WTC11 (cell line): ENCODE data around the gene SYNDIG1. TPM values are rescaled to one million over a fixed set of nuclear protein-coding genes. Genes with fewer than 3 reads are reported as not detected.

Experiments used
- ATAC-seq: fragments of 200-7000 bp; cut with Tn5 transposase; 2 replicates; pipeline ENCODE4 v1.10.0; 2021; ENCODE audit warnings: mild to moderate bottlenecking, moderate library complexity
- CTCF ChIA-PET: fragments of 300-600 bp; sonication (Branson Sonifier 250); formaldehyde crosslinking; loops from one replicate; lab custom pipeline; 2021; ENCODE audit warnings: antibody characterized with exemption; lab: Charles Lee
- POLR2A ChIA-PET: fragments of 350-600 bp; sonication (Branson Sonifier 250); formaldehyde crosslinking; loops from one replicate; lab custom pipeline; 2021; ENCODE audit warnings: antibody characterized with exemption; lab: Charles Lee
- DNase-seq: peaks from one replicate; pipeline ENCODE4 v3.0.0; 2021; ENCODE audit warnings: low spot score
- H3K27ac Mint-ChIP-seq: 2 replicates; pipeline ENCODE4 v1.8.0; 2021; ENCODE audit warnings: mixed read lengths
- H3K27me3 Mint-ChIP-seq: 2 replicates; pipeline ENCODE4 v1.8.0; 2021; ENCODE audit warnings: low read depth, mild to moderate bottlenecking, moderate library complexity, mixed read lengths
- H3K36me3 Mint-ChIP-seq: 2 replicates; pipeline ENCODE4 v1.8.0; 2021; ENCODE audit warnings: mixed read lengths
- H3K4me1 Mint-ChIP-seq: 2 replicates; pipeline ENCODE4 v1.8.0; 2022; ENCODE audit warnings: mixed read lengths
- H3K4me3 Mint-ChIP-seq: 2 replicates; pipeline ENCODE4 v1.8.0; 2021; ENCODE audit warnings: mild to moderate bottlenecking, moderate library complexity, mixed read lengths
- H3K9me3 Mint-ChIP-seq: 2 replicates; pipeline ENCODE4 v1.8.0; 2021; ENCODE audit warnings: mixed read lengths
- ARID4B ChIP-seq: sonication (generic); formaldehyde crosslinking; IDR thresholded peaks from 2 replicates; pipeline ENCODE4 v1.8.0; 2023; ENCODE audit warnings: missing genetic modification reagents, mild to moderate bottlenecking, borderline replicate concordance
- ATF2 ChIP-seq: sonication (generic); formaldehyde crosslinking; IDR thresholded peaks from 2 replicates; pipeline ENCODE4 v1.8.1; 2022; ENCODE audit warnings: low read depth, missing genetic modification reagents, borderline replicate concordance
- CREM ChIP-seq: sonication (generic); formaldehyde crosslinking; IDR thresholded peaks from 2 replicates; pipeline ENCODE4 v1.8.1; 2022; ENCODE audit warnings: mild to moderate bottlenecking, missing genetic modification reagents, moderate library complexity
- GABPB1 ChIP-seq: sonication (generic); formaldehyde crosslinking; IDR thresholded peaks from 2 replicates; pipeline ENCODE4 v1.8.1; 2023; ENCODE audit warnings: mild to moderate bottlenecking, missing genetic modification reagents
- GRHL2 ChIP-seq: fragments of 250-450 bp; sonication (Bioruptor Pico); IDR thresholded peaks from 2 replicates; pipeline ENCODE4 v1.8.0; 2022; ENCODE audit warnings: mild to moderate bottlenecking, moderate library complexity; ENCODE audit not compliant: insufficient replicate concordance, severe bottlenecking
- GTF2I ChIP-seq: fragments of 250-450 bp; sonication (Bioruptor Pico); conservative IDR thresholded peaks from 2 replicates; pipeline ENCODE4 v1.4.0; 2021; ENCODE audit warnings: mild to moderate bottlenecking
- IRF1 ChIP-seq: sonication (generic); formaldehyde crosslinking; IDR thresholded peaks from 2 replicates; pipeline ENCODE4 v1.8.0; 2023; ENCODE audit warnings: missing genetic modification reagents
- NR3C1 ChIP-seq: sonication (generic); formaldehyde crosslinking; conservative IDR thresholded peaks from 2 replicates; pipeline ENCODE4 v1.8.1; 2023; ENCODE audit warnings: low read depth, mild to moderate bottlenecking, missing genetic modification reagents
- USF1 ChIP-seq: sonication (generic); formaldehyde crosslinking; IDR thresholded peaks from 2 replicates; pipeline ENCODE4 v1.8.0; 2022; ENCODE audit warnings: mild to moderate bottlenecking, missing genetic modification reagents
- ZNF219 ChIP-seq: sonication (generic); formaldehyde crosslinking; IDR thresholded peaks from 2 replicates; pipeline ENCODE4 v1.8.0; 2023; ENCODE audit warnings: missing genetic modification reagents, mild to moderate bottlenecking, borderline replicate concordance
- ZNF396 ChIP-seq: fragments of 250-450 bp; sonication (Bioruptor Pico); IDR thresholded peaks from 2 replicates; pipeline ENCODE4 v1.8.0; 2021; ENCODE audit warnings: mild to moderate bottlenecking, moderate library complexity, borderline replicate concordance
- ZNF416 ChIP-seq: fragments of 250-450 bp; sonication (Bioruptor Pico); IDR thresholded peaks from 2 replicates; pipeline ENCODE4 v1.9.0; 2021; ENCODE audit warnings: mild to moderate bottlenecking, inconsistent platforms
- ZNF425 ChIP-seq: fragments of 250-450 bp; sonication (Bioruptor Pico); conservative IDR thresholded peaks from 2 replicates; pipeline ENCODE4 v1.9.0; 2021; ENCODE audit warnings: mild to moderate bottlenecking
- ZNF512 ChIP-seq: sonication (generic); formaldehyde crosslinking; IDR thresholded peaks from 2 replicates; pipeline ENCODE4 v1.8.1; 2022; ENCODE audit warnings: missing genetic modification reagents, borderline replicate concordance
- ZSCAN18 ChIP-seq: fragments of 250-450 bp; sonication (Bioruptor Pico); IDR thresholded peaks from 2 replicates; pipeline ENCODE4 v2.1.2; 2022; ENCODE audit warnings: mild to moderate bottlenecking, moderate library complexity
- total RNA-seq: library from RNA; stranded (reverse); gene quantifications from 3 replicates; pipeline ENCODE4 v1.2.3, GENCODE V29; 2021

SYNDIG1 gene
- total RNA-seq, 1 experiment from 2014 or later = 6.4 TPM

- no peak for TF ChIP-seq ZNF219 (CRISPR knock-in tag)
These were observed 75.7 kb downstream of the SYNDIG1 start (continued) for GRCh38 chr20:24545168-24545567.

GRCh38 chr20:24546232-24546892, 76.9 kb downstream of the SYNDIG1 start:
- peaks cover 34% of the 10 kb centered on the region for H3K36me3 Mint-ChIP-seq
- DNase-seq = no peak
- TF ChIP-seq IRF1 (CRISPR knock-in tag) = no peak
- no peak for TF ChIP-seq ATF2 (CRISPR knock-in tag)
- no peak for TF ChIP-seq NR3C1
- no peak for TF ChIP-seq GABPB1
- TF ChIP-seq ZNF416 (CRISPR knock-in tag) = no peak
- no peak for TF ChIP-seq ZSCAN18 (CRISPR knock-in tag)
- TF ChIP-seq, all 79 proteins: peak for 0
- H3K9me3 Mint-ChIP-seq = peaks cover 28% of the 10 kb centered on the region
- H3K27ac Mint-ChIP-seq = no peak overlapping the region
- H3K27me3 Mint-ChIP-seq = no peaks in the 10 kb centered on the region; the same call in 1 of the 2 replicates
- peaks cover 8% of the 10 kb centered on the region; the same call in 1 of the 2 replicates for H3K4me1 Mint-ChIP-seq
- H3K4me3 Mint-ChIP-seq = no peak overlapping the region
- no peak for ATAC-seq
- CTCF ChIA-PET = no interaction called here
- POLR2A ChIA-PET = no interaction called here

- Mint-ChIP-seq H3K4me1 (no peaks in the 10 kb centered on the region), H3K36me3 (peaks cover 39% of the 10 kb centered on the region), H3K27me3 (no peaks in the 10 kb centered on the region; the same call in 1 of the 2 replicates), H3K9me3 (peaks cover 36% of the 10 kb centered on the region), H3K4me3 (no peak overlapping the region), H3K27ac (no peak overlapping the region)
- DNase-seq (no peak), ATAC-seq (no peak)
- TF ChIP-seq GTF2I (CRISPR knock-in tag) = no peak
- no peak for TF ChIP-seq ZNF396
- ChIA-PET CTCF (no interaction called here), POLR2A (no interaction called here)
These were observed 78.5 kb downstream of the SYNDIG1 start for GRCh38 chr20:24547967-24548366.

- Mint-ChIP-seq H3K27ac (no peak overlapping the region), H3K4me3 (no peak overlapping the region), H3K36me3 (peaks cover 57% of the 10 kb centered on the region), H3K9me3 (peaks cover 55% of the 10 kb centered on the region), H3K4me1 (peaks cover 5% of the 10 kb centered on the region; the same call in 1 of the 2 replicates), H3K27me3 (peaks cover 4% of the 10 kb centered on the region; the same call in 1 of the 2 replicates)
- DNase-seq (no peak), ATAC-seq (no peak)
- TF ChIP-seq ARID4B (CRISPR knock-in tag) = no peak
- no peak for TF ChIP-seq ZNF425 (CRISPR knock-in tag)
- TF ChIP-seq NR3C1 = no peak
- TF ChIP-seq ZNF512 = no peak
- no peak for TF ChIP-seq CREM (CRISPR knock-in tag)
- no peak for TF ChIP-seq USF1
- no peak for TF ChIP-seq GRHL2 (CRISPR knock-in tag)
- no peak for TF ChIP-seq ZNF219 (CRISPR knock-in tag)
- ChIA-PET CTCF (no interaction called here), POLR2A (no interaction called here)
These were observed 89.8 kb downstream of the SYNDIG1 start for GRCh38 chr20:24559114-24559732.
